ENCODE data around the gene PDE5A. TPM values are rescaled to one million over a fixed set of nuclear protein-coding genes. Genes with fewer than 3 reads are reported as not detected.

Gene PDE5A
- total RNA-seq, 4 donors from 2014 or later: 5.7 to 12.2 (median 11.8) TPM

DNA sequence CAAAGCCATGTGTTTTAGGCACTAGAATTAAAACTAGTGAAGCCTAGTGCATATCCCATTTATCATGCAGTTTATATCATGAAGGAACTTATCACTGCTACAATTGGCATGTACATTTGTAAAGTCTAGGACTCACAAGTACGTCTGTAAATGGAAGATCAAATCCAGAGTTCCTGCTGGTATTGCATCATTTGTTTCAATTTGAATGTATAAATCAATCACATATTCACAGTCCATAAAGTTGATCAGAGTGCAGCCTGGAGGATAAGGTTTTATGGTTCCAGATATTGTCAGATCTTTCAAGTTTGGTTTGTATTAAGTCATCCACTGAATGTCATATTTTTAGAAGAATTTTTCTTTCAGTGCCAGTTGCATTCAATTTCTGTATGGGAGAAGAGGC is 32.6 kb upstream of the PDE5A start:
- 35 to 36% methylated on average over 1 of the region's 1 CpG for WGBS, 2 donors
- no peak overlapping the region for H3K4me3 ChIP-seq (ENCODE audit: low read depth, poor library complexity, severe bottlenecking)
- TF ChIP-seq, protein P1, sequence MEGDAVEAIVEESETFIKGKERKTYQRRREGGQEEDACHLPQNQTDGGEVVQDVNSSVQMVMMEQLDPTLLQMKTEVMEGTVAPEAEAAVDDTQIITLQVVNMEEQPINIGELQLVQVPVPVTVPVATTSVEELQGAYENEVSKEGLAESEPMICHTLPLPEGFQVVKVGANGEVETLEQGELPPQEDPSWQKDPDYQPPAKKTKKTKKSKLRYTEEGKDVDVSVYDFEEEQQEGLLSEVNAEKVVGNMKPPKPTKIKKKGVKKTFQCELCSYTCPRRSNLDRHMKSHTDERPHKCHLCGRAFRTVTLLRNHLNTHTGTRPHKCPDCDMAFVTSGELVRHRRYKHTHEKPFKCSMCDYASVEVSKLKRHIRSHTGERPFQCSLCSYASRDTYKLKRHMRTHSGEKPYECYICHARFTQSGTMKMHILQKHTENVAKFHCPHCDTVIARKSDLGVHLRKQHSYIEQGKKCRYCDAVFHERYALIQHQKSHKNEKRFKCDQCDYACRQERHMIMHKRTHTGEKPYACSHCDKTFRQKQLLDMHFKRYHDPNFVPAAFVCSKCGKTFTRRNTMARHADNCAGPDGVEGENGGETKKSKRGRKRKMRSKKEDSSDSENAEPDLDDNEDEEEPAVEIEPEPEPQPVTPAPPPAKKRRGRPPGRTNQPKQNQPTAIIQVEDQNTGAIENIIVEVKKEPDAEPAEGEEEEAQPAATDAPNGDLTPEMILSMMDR (IDR thresholded peaks at IDR 0.05): no peak
- TF ChIP-seq POLR2A (IDR thresholded peaks at IDR 0.05): no peak
- intact Hi-C loops (cut with DNase I; ENCODE audit: low total_unique reads): no loop called here
- DNase-seq (ENCODE audit: low spot score in 2 of 2): no peak

DNA sequence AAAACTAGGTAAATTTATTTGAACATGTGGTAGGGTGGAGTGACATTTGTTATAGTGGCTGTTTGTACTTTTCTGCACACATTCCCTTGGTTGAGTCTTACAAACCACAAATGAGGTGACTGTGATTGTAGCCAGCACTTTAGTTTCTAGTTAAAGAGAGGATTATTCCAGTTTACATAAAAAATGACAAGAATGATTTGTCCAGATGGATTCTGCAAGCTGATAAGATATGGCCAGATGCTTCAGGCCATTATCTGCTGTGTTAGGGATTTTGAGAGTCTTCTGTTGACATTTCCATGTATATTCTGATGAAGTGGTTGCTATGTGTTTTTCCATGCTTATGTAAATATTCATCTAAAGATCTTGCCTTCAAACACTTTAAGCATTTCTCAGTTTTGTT is 31.0 kb upstream of the PDE5A start:
- intact Hi-C loops (cut with DNase I; ENCODE audit: low total_unique reads): no loop called here
- TF ChIP-seq POLR2A (IDR thresholded peaks at IDR 0.05): no peak
- TF ChIP-seq, protein P1 (IDR thresholded peaks at IDR 0.05): no peak
- no peak for DNase-seq (ENCODE audit: low spot score in 2 of 2)
- no peak overlapping the region for H3K4me3 ChIP-seq (ENCODE audit: low read depth, poor library complexity, severe bottlenecking)

DNA sequence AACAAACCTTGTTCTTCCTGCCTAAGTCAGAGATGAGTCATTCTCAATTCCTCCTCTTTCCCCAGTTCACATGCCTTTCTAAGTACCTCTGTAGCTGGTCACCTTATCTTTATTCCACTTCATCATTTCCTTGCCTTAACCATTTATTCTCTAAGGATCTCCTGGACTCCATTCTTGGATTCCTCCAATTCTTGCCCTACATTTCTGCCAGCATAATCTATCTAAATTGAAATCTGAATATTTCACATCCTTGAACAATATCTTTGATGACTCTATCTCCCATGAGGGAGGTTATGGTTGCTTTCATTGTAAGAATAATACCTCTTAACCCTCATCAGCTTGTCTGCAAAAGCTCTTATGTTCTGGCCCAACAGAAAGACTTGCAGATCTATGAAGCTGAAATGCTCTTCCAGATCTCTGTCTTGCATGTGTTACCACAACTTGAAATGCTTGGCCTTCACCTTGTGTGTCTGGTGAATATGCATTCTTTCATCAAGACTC is 28.6 kb upstream of the PDE5A start:
- TF ChIP-seq, protein P1 (IDR thresholded peaks at IDR 0.05): no peak

DNA sequence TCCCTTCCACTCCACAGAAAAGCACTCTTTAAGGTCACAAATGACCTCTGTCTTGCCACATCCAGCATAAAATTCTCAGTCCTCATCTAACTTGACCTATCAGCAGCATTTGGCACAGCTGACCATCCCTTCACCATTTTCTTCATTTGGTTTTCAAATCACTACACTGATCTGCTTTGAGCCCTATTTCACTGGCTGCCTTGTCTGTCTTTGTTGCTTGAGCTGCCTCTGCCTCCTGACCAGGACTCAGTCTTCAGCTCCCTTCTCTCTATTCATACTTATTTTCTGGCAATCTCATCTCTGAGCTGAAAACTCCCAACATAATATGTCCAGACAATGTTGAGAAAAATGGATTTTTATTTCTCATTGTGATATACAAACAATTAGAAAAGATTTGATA is 27.7 kb upstream of the PDE5A start:
- H3K4me3 ChIP-seq (ENCODE audit: low read depth, poor library complexity, severe bottlenecking): no peak overlapping the region
- intact Hi-C loops (cut with DNase I; ENCODE audit: low total_unique reads): no loop called here
- TF ChIP-seq POLR2A (IDR thresholded peaks at IDR 0.05): no peak
- TF ChIP-seq, protein P1 (IDR thresholded peaks at IDR 0.05): no peak
- DNase-seq (ENCODE audit: low spot score in 2 of 2): no peak

More for the DNA sequence above, 28.6 kb upstream of the PDE5A start:
- no peak for DNase-seq (ENCODE audit: low spot score in 2 of 2)
- H3K4me3 ChIP-seq (ENCODE audit: low read depth, poor library complexity, severe bottlenecking): no peak overlapping the region
- intact Hi-C loops (cut with DNase I; ENCODE audit: low total_unique reads): no loop called here

DNA sequence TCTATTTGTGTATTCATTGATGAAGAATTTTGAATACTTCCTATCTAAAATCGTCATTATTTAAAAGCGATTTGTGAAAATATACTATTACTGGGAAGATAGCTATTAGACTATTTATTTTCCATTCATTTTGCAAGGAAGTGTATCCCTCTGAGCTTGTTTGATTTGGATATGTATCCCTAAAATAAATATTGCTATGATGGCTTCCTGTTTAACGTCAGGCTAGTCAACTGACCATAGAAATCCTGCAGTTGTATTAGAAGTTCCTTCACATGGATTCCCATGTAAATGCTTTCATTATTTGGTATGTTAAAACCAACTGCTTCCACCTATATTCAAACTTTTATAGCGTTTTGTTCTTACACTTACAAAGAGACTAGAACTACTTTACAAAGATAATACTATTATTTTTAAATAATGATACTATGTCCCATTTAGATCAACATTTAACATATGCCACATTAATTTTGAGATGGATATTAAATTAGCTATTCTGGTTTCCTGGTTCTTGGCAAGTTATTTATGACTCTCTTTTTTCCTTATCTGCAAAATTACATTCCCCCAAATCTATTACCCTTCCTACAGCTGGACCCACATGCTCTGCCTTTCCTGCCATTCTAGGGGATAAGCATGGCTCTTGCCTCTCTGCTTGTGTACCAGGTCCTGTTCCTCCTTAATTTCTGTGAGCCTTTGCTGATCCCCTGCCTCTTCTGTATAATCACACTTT is 26.7 kb upstream of the PDE5A start:
- no peak for DNase-seq (ENCODE audit: low spot score in 2 of 2)
- intact Hi-C loops (cut with DNase I; ENCODE audit: low total_unique reads): no loop called here
- TF ChIP-seq POLR2A (IDR thresholded peaks at IDR 0.05): no peak
- TF ChIP-seq, protein P1 (IDR thresholded peaks at IDR 0.05): no peak
- 74 to 77% methylated on average over 4 of the region's 4 CpGs for WGBS, 2 donors
- no peak overlapping the region for H3K4me3 ChIP-seq (ENCODE audit: low read depth, poor library complexity, severe bottlenecking)

DNA sequence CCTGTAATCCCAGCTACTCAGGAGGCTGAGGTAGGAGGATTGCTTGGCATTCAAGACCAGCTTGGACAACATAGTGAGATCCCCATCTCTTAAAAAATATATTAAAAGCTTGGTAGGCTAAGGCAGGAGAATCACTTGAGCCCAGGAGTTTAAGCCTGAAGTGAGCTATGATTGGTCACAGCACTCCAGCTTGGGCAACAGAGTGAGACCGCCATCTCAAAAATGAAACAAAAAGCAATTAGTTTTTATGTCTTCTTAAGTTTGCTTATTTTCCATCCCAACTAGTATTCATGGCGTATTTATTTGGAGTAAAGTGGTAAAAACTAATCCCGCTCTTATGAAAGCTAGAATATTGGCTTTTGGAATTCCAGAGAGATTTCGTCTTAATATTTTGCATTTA is 25.4 kb upstream of the PDE5A start:
- intact Hi-C loops (cut with DNase I; ENCODE audit: low total_unique reads): loop anchor here (5.0 kb wide), 1 partner anchor 1998 kb away; no protein-coding TSS in a partner anchor
- TF ChIP-seq, protein P1 (IDR thresholded peaks at IDR 0.05): no peak
- no peak for TF ChIP-seq POLR2A (IDR thresholded peaks at IDR 0.05)
- 96 to 97% methylated on average over 4 of the region's 4 CpGs for WGBS, 2 donors

More for the DNA sequence above, 25.4 kb upstream of the PDE5A start:
- no peak for DNase-seq (ENCODE audit: low spot score in 2 of 2)
- H3K4me3 ChIP-seq (ENCODE audit: low read depth, poor library complexity, severe bottlenecking): no peak overlapping the region

All from lower leg skin (tissue), 4 donors.